NOMO-1 treated with DMSO at 0.1 percent for 48 hours (cell line): ENCODE measurements around the gene PDE10A.
"Not testable (repeated sequence)": the region's sequence is repeated elsewhere in the genome, so short reads cannot be mapped to it uniquely, and the experiment has no call there.

Experiments
- DNase-seq: peaks from one replicate; lab custom pipeline; 2025; ENCODE audit not compliant: unreplicated experiment; lab: John Stamatoyannopoulos, UW

The PDE10A gene

GRCh38 chr6:165628955-165629354, 34.1 kb downstream of the PDE10A start:
- no peak for DNase-seq

- DNase-seq = no peak
These were observed 35.7 kb downstream of the PDE10A start for GRCh38 chr6:165627366-165627765.

GRCh38 chr6:165626711-165627110, 36.3 kb downstream of the PDE10A start:
- no peak for DNase-seq

- no peak for DNase-seq
These were observed 38.0 kb downstream of the PDE10A start for GRCh38 chr6:165624871-165625639.

GRCh38 chr6:165621940-165622339, 41.1 kb downstream of the PDE10A start:
- no peak for DNase-seq

- not testable (repeated sequence) for DNase-seq
These were observed 44.1 kb downstream of the PDE10A start for GRCh38 chr6:165618891-165619290.

- DNase-seq = no peak
These were observed 44.8 kb downstream of the PDE10A start for GRCh38 chr6:165618241-165618640.

- DNase-seq = no peak
These were observed 45.5 kb downstream of the PDE10A start for GRCh38 chr6:165617528-165617927.

- DNase-seq = no peak
These were observed 46.9 kb downstream of the PDE10A start for GRCh38 chr6:165616116-165616515.

- DNase-seq = no peak
These were observed 47.4 kb downstream of the PDE10A start for GRCh38 chr6:165615636-165616035.

GRCh38 chr6:165611294-165611693, 51.7 kb downstream of the PDE10A start:
- no peak for DNase-seq

GRCh38 chr6:165608577-165608976, 54.5 kb downstream of the PDE10A start:
- DNase-seq = not testable (repeated sequence)

- DNase-seq = no peak
These were observed 56.4 kb downstream of the PDE10A start for GRCh38 chr6:165606740-165607008.

GRCh38 chr6:165605901-165606739, 56.9 kb downstream of the PDE10A start:
- DNase-seq = no peak

GRCh38 chr6:165605182-165605875, 57.7 kb downstream of the PDE10A start:
- DNase-seq = no peak

- DNase-seq = no peak
These were observed 60.8 kb downstream of the PDE10A start for GRCh38 chr6:165602291-165602690.

GRCh38 chr6:165600606-165601005, 62.4 kb downstream of the PDE10A start:
- no peak for DNase-seq

GRCh38 chr6:165599596-165600487, 63.2 kb downstream of the PDE10A start:
- DNase-seq = no peak

GRCh38 chr6:165599121-165599520, 63.9 kb downstream of the PDE10A start:
- no peak for DNase-seq

GRCh38 chr6:165597821-165598220, 65.2 kb downstream of the PDE10A start:
- no peak for DNase-seq
